ENCODE results near the gene IRAK4.
"Not testable (repeated sequence)": the region's sequence is repeated elsewhere in the genome, so short reads cannot be mapped to it uniquely, and the experiment has no call there.

IRAK4 gene
- 58.8 to 120 (median 86.3) reads per million in 4 experiments for total RNA-seq

DNA sequence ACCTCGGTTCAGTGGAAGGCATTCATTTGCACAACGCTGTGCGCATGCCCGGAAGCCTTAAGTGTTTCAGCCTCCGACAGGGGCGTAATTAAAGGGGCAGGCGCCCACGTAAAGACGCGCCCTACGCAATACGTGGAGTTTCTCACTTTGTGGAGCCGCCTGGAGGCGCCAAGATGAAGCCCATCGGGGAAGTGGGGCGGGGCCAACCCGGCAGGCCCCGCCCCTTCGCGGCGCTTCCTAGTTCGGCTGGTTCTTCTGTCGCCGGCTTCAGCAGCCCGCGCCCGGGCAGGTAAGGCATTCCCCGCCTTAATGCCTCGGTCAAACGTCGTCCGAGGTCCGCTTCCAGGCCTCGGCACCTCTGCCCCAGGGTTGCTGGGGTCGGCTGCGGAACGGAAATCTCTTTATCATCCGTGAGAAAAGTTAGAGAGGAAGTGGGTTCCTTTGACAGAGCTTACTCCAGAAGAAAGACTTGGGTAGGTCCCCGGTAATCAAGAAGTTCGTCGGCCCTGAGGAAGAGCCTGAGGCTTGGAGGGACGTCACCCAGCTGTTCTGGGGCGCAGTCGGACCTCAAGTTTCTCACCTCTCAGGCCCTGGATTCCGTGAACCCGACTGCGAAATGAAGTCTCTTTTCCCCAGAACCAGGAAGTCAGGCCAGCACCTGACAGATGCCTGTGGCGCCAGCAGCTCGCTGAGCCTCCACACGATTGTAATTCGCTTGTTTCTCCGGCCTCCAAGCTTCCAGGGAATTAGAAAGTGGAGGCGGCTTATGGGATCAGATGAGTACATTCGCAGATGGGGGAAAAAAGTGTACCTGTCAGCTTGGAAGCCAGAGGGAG lies at the start of gene IRAK4, which contains the start of gene PUS7L:
Gene IRAK4 (plus strand): TSS at position 224 of the 836 bp plus-strand sequence. CDS start 9,161 bp downstream, outside the sequence.
Gene PUS7L (minus strand): TSS at position 63 of the 836 bp plus-strand sequence. CDS start 3,545 bp downstream, outside the sequence.
- DNase-seq, result peak; percentile 93

DNA sequence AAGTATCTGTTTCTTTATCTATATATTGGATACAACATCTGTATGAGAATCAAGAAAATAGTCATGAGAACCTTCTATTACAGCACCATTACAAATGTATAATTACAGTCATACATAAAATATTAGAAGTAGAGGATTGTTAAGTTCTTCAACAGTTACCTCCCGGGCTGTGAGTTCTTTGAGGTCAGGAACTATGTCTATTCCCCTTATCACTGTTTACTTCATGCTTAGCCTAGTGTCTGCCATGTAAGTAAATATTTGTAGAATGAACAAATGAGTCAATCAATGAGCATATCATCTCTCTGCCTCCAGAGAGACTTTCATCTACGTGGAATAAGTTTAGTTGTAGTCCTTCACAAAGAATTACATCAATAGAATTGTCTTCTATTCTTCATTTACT lies 47.4 kb upstream of the IRAK4 start:
- no peak for DNase-seq

GRCh38 chr12:43722621-43723020 lies 36.1 kb upstream of the IRAK4 start:
- DNase-seq, result no peak

- DNase-seq, result no peak
Measured at GRCh38 chr12:43723134-43723533, 35.6 kb upstream of the IRAK4 start.

- no peak for DNase-seq
Measured at GRCh38 chr12:43728117-43728516, 30.6 kb upstream of the IRAK4 start.

GRCh38 chr12:43728698-43729097 lies 30.1 kb upstream of the IRAK4 start:
- no peak for DNase-seq

DNA sequence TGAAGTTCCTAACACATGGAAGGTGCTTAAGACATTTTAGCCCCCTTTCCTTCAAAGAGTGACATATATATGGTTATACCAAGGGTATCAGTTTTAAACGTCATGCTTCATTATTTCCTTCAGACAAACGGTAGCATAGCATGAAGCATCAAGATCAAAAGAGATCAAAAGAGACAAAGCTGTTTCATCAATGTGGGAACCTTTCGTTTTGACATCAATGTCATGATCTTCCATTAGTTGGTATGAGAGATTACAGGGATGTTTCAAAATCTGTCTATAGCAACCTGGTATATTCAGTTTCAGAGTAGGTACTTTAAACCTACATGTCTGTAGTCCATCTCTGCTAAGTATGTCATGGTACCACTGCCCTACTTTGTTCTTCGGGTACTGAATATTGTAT lies 28.5 kb upstream of the IRAK4 start:
- no peak for DNase-seq

GRCh38 chr12:43733687-43734086 lies 25.1 kb upstream of the IRAK4 start:
- DNase-seq, result no peak

DNA sequence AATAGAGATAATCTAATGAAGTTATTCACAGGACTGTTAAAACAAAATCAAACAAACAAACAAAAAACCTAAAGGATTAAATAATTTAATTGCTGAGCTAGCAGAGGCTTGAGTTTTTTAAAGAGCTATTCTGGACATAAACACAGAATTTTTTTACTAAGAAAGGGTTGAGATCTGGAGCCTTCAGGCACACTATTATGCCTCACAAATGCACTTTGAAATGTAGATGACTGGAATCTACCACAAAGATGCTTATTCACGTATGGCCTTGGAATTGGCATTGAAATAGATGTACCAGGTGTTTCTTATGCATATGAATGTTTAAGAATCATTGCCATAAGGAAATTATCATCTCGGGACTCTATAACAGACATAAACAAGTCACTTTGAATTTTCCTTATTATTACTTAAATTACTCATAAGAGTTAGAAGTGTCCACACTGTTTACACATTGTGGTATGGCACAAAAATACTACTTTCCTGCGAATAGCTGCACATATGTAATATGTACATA lies 21.8 kb upstream of the IRAK4 start:
- DNase-seq, result no peak

GRCh38 chr12:43737646-43738045 lies 21.1 kb upstream of the IRAK4 start:
- no peak for DNase-seq

- DNase-seq, result no peak
Measured at GRCh38 chr12:43740511-43741100, 18.1 kb upstream of the IRAK4 start.

- DNase-seq, result no peak
Measured at GRCh38 chr12:43742106-43742505, 16.6 kb upstream of the IRAK4 start.

- no peak for DNase-seq
Measured at GRCh38 chr12:43744826-43745225, 13.9 kb upstream of the IRAK4 start.

GRCh38 chr12:43749016-43749415 lies 9.7 kb upstream of the IRAK4 start:
- no peak for DNase-seq

GRCh38 chr12:43750814-43751213 lies 7.9 kb upstream of the IRAK4 start:
- DNase-seq, result no peak

DNA sequence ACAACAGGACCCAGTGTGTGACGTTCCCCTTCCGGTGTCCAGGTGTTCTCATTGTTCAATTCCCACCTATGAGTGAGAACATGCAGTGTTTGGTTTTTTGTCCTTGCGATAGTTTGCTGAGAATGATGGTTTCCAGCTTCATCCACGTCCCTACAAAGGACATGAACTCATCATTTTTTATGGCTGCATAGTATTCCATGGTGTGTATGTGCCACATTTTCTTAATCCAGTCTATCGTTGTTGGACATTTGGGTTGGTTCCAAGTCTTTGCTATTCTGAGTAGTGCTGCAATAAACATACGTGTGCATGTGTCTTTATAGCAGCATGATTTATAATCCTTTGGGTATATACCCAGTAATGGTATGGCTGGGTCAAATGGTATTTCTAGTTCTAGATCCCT lies 7.4 kb upstream of the IRAK4 start:
- not testable (repeated sequence) for DNase-seq

DNA sequence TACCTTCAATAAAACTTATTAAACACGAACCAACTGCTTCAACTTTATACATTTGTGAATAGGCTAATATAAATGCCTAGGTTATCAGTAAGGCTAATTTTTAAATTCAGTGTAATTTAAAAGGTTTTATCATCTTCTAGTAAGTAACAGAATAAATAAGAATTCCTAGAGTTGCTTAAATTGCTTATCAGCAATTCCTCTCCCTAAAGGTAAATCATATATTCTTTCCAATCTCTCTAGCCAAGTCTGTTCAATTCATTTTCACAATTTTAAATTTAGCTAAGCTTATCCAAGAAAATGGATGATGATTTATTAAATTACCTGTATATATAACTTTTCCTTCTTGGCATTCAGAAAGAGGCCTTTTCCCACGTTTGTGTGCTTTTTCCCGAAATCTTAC lies 4.7 kb upstream of the IRAK4 start:
- DNase-seq, result no peak

GRCh38 chr12:43758247-43758727 lies 464 bp upstream of the IRAK4 start:
- no peak for DNase-seq

DNA sequence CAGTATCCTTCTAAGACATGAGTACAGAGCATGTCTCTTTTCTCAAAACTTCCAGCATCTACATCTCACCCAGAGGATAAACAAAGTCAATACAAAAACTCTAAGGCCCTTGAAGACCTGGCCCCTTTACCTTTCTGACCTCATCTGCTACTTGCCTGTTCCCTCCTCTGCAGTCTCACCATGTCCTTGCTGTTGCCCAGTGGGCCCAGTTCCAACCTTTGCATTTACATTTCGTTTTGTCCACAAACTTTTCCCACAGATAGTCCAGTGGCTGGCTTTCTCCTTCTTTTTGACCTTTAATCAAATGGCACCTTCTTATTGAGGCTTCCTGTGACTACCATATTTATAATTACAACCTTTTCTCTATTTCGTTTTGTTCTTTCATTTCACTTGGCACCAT lies 1.6 kb downstream of the IRAK4 start:
- no peak for DNase-seq

DNA sequence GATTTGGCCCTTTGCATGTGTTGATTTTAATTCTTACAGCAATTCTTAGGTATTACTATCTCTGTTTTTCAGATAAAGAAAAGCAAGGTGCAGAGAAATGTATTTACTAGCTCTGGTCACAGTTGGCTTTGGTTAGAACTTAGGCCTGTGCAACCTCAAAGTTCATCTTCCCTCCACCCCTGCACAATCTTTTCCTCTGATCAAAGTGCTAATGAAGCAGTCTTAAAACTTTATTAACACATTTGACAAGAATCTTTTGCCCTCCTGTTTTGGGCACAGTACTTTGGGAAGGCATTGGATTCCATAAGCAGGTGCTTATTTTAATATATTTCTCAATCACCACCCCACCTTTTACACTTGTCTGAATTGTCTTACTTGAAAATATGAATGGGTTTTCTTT lies 2.7 kb downstream of the IRAK4 start:
- DNase-seq, result no peak

DNA sequence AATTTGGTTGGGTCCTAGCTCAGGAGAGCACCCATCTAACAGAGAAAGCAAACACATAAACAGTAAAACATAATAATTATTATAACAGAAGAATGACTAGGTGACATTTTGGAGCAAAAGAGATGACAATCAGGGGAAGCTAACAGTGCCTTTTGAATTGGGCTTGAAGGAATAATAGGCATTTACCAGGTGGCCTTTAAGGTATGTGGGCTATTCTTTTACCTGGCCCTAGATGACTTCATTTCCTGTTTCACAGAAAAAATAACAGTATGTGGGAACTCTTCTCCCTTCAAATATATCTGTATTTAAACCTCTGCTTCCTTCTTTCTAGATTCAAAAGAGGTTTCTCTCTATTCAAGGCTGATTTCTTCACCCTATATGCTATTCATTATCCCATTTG lies 3.8 kb downstream of the IRAK4 start:
- DNase-seq, result no peak

DNA sequence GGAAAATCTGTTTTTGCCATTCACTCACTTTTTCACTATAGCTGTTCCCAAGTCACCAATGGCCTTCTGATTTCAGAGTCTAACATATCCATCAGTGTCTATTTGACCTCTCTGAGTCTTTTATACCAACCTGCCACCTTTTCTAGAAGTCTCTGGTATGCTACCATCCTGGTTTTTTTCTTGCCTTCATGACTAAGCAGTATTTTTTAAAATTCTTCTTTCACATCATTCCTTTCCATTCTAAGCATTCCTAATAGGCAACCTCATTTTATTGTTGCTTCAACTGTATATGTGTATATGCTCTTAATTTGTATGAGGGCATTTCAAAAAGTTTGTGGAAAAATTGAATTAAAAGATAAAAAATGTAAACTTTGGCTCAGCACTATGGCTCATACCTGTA lies 5.0 kb downstream of the IRAK4 start:
- no peak for DNase-seq

DNA sequence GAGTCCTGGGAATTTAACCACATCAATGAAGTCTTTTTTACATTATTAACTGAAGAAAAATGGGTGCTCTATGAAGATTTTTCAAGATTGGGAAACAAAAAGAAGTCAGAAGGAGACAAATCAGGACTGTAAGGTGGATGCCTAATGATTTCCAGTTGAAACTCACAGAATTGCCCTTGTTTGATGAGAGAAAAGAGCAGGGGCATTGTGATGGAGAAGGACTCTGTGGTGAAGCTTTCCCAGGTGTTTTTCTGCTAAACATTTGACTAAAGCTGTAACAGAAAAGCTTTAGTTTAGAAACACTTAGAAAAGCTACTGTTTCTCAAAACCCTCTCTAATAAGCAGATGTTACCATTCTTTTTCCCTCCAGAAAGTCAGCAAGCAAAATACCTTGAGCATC lies 5.8 kb downstream of the IRAK4 start:
- DNase-seq, result no peak

GRCh38 chr12:43766291-43766690 lies 7.5 kb downstream of the IRAK4 start:
- no peak for DNase-seq
